PC-3 (cell line): Measurements from ENCODE around the gene PQBP1. TPM values are rescaled to one million over a fixed set of nuclear protein-coding genes. Genes with fewer than 3 reads are reported as not detected.
A peak's percentile ranks its signal among the peaks of the same experiment; 100 is the strongest.

Source experiments
- ATAC-seq: fragments of 200-7000 bp; cut with Tn5 transposase; 2 replicates; pipeline ENCODE4 v1.9.1; 2020; ENCODE audit warnings: mild to moderate bottlenecking, moderate library complexity
- BruUV-seq: library from RNA; stranded (reverse); fragments of 400-500 nt; replicated peaks from 2 replicates; lab custom pipeline; 2021; lab: Mats Ljungman, UMichigan
- CTCF ChIA-PET: fragments of 300-600 bp; sonication (Branson Sonifier 250); formaldehyde crosslinking; loops from one replicate; lab custom pipeline; 2022; ENCODE audit warnings: antibody characterized with exemption; lab: Charles Lee
- POLR2A ChIA-PET: fragments of 300-600 bp; sonication (Branson Sonifier 250); formaldehyde crosslinking; loops from one replicate; lab custom pipeline; 2022; ENCODE audit warnings: antibody characterized with exemption; ENCODE audit not compliant: unreplicated experiment; lab: Charles Lee
- DNase-seq: peaks from one replicate; pipeline ENCODE4 v3.0.0-alpha.2; 2015
- H2AFZ ChIP-seq: fragments of 300-600 bp; sonication (generic); 2 replicates; pipeline ENCODE4 v1.6.0; 2016; ENCODE audit warnings: antibody characterized with exemption, low read length
- H3F3A ChIP-seq: fragments of 300-600 bp; sonication (generic); one replicate; pipeline ENCODE4 v1.6.0; 2017; ENCODE audit warnings: antibody characterized with exemption, low read length, control low read depth, mild to moderate bottlenecking; ENCODE audit not compliant: unreplicated experiment
- H3K27ac ChIP-seq: fragments of 300-600 bp; sonication (generic); 2 replicates; pipeline ENCODE4 v1.5.1; 2016; ENCODE audit warnings: mild to moderate bottlenecking, low read length
- H3K27me3 ChIP-seq: fragments of 300-600 bp; sonication (generic); 2 replicates; pipeline ENCODE4 v1.6.1; 2016; ENCODE audit warnings: low read length, mixed read lengths
- H3K36me3 ChIP-seq: fragments of 300-600 bp; sonication (generic); 2 replicates; pipeline ENCODE4 v1.6.1; 2016; ENCODE audit warnings: low read depth, mixed run types, low read length, mixed read lengths
- H3K4me1 ChIP-seq: fragments of 300-600 bp; sonication (generic); 2 replicates; pipeline ENCODE4 v1.5.1; 2016; ENCODE audit warnings: low read length; ENCODE audit not compliant: insufficient read depth
- H3K4me2 ChIP-seq: fragments of 300-600 bp; sonication (generic); 2 replicates; pipeline ENCODE4 v1.6.0; 2016; ENCODE audit warnings: low read length
- H3K4me3 ChIP-seq: fragments of 300-600 bp; sonication (generic); 2 replicates; pipeline ENCODE4 v1.5.1; 2016; ENCODE audit warnings: mild to moderate bottlenecking, low read length, mixed read lengths
- H3K79me2 ChIP-seq: fragments of 300-600 bp; sonication (generic); 2 replicates; pipeline ENCODE4 v1.6.1; 2017; ENCODE audit warnings: low read length, mixed read lengths
- H3K9ac ChIP-seq: fragments of 300-600 bp; sonication (generic); 2 replicates; pipeline ENCODE4 v1.6.0; 2016; ENCODE audit warnings: mild to moderate bottlenecking, low read length
- H3K9me2 ChIP-seq: fragments of 300-600 bp; sonication (generic); replicated peaks from 2 replicates; pipeline ENCODE4 v1.6.1; 2016; ENCODE audit warnings: mixed run types, low read length, mixed read lengths
- H3K9me3 ChIP-seq: fragments of 300-600 bp; sonication (generic); 2 replicates; pipeline ENCODE4 v1.6.1; 2016; ENCODE audit warnings: low read length, mixed read lengths
- H4K20me1 ChIP-seq: fragments of 300-600 bp; sonication (generic); 2 replicates; pipeline ENCODE4 v1.6.1; 2016; ENCODE audit warnings: low read length, mixed read lengths
- CTCF ChIP-seq: fragments of 300-600 bp; sonication (generic); conservative IDR thresholded peaks from 2 replicates; pipeline ENCODE4 v1.5.1; 2017; ENCODE audit warnings: antibody characterized with exemption, low read depth, mild to moderate bottlenecking, low read length
- EZH2 ChIP-seq: fragments of 300-600 bp; sonication (generic); IDR thresholded peaks from one replicate; pipeline ENCODE4 v1.6.1; 2017; ENCODE audit warnings: antibody characterized with exemption, mild to moderate bottlenecking, low read length; ENCODE audit not compliant: unreplicated experiment
- EZH2phosphoT487 ChIP-seq: fragments of 300-600 bp; sonication (generic); IDR thresholded peaks from 2 replicates; pipeline ENCODE4 v1.6.1; 2018; ENCODE audit warnings: mild to moderate bottlenecking, antibody characterized with exemption, low read length, borderline replicate concordance
- intact Hi-C: fragments of 100-400 bp; cut with micrococcal nuclease; formaldehyde crosslinking; loops from 2 replicates; pipeline ENCODE4 v1.9.0; 2023
- total RNA-seq: library from RNA; depleted of rRNA; stranded (reverse); fragments of >200 nt; gene quantifications from 2 replicates; pipeline ENCODE4 v1.2.3, GENCODE V29; 2014

PQBP1 gene
- total RNA-seq, 1 experiment from 2014 or later, result 189 TPM

- peaks cover 60% of the 10 kb centered on the region for H3K79me2 ChIP-seq
- no peaks in the 10 kb centered on the region for H3K27me3 ChIP-seq
- CTCF ChIA-PET, result no interaction called here
- peak overlapping the region; percentile 91 for H2AFZ ChIP-seq
- H3K9ac ChIP-seq, result peak overlapping the region; percentile 98
- POLR2A ChIA-PET, result no interaction called here
- H3K4me3 ChIP-seq, result peak overlapping the region; percentile 92
- H3K27ac ChIP-seq, result peak overlapping the region; percentile 91
- no peaks in the 10 kb centered on the region for H3K9me2 ChIP-seq
- no peak for DNase-seq
- peaks cover 21% of the 10 kb centered on the region for H3K4me1 ChIP-seq
- H4K20me1 ChIP-seq, result no peaks in the 10 kb centered on the region
- H3K4me2 ChIP-seq, result peak overlapping the region; percentile 93
- no peaks in the 10 kb centered on the region for H3F3A ChIP-seq
- H3K9me3 ChIP-seq, result no peaks in the 10 kb centered on the region
- H3K36me3 ChIP-seq, result peaks cover under 1% of the 10 kb centered on the region; the same call in 1 of the 2 replicates
- no peak for ATAC-seq
- intact Hi-C loops, result loop anchor here (2.0 to 5.0 kb wide), 2 partner anchors 14 to 146 kb away; partner anchors contain the start of genes SLC35A2 and TFE3
- TF ChIP-seq EZH2phosphoT487 (no peak), CTCF (no peak), EZH2 (no peak)
- no TSS peak for BruUV-seq
These were observed 1.1 kb upstream of the PQBP1 start for GRCh38 chrX:48896611-48897011.

GRCh38 chrX:48897157-48897624, 539 bp upstream of the PQBP1 start:
- peak; percentile 48 for ATAC-seq
- ChIA-PET POLR2A (interaction anchor here (0.7 to 1.4 kb wide), 3 partner anchors 15 to 323 kb away, joined by 3 to 9 read pairs (median 8); partner anchors contain the start of genes HDAC6, RBM3 and SLC35A2), CTCF (no interaction called here)
- peak overlapping the region; percentile 92 for H3K4me3 ChIP-seq
- peaks cover 60% of the 10 kb centered on the region for H3K79me2 ChIP-seq
- DNase-seq, result peak; percentile 78
- peak overlapping the region; percentile 98 for H3K9ac ChIP-seq
- H2AFZ ChIP-seq, result peak overlapping the region; percentile 91
- TF ChIP-seq CTCF, result no peak
- TF ChIP-seq EZH2, result no peak
- peak overlapping the region; percentile 93 for H3K4me2 ChIP-seq
- H3K4me1 ChIP-seq, result peaks cover 17% of the 10 kb centered on the region
- BruUV-seq, result TSS peak; percentile 48
- H4K20me1 ChIP-seq, result no peaks in the 10 kb centered on the region
- no peaks in the 10 kb centered on the region for H3K27me3 ChIP-seq
- intact Hi-C loops, result loop anchor here (2.0 to 5.0 kb wide), 2 partner anchors 14 to 145 kb away; partner anchors contain the start of genes SLC35A2 and TFE3
- H3K9me3 ChIP-seq, result no peaks in the 10 kb centered on the region
- H3K9me2 ChIP-seq, result no peaks in the 10 kb centered on the region
- no peaks in the 10 kb centered on the region for H3F3A ChIP-seq
- peak overlapping the region; percentile 91 for H3K27ac ChIP-seq
- H3K36me3 ChIP-seq, result peaks cover 6% of the 10 kb centered on the region

GRCh38 chrX:48899078-48899410, 1.3 kb downstream of the PQBP1 start:
- no peak for ATAC-seq
- peak overlapping the region; percentile 92 for H3K4me3 ChIP-seq
- CTCF ChIA-PET, result no interaction called here
- no peaks in the 10 kb centered on the region for H3K9me2 ChIP-seq
- no peaks in the 10 kb centered on the region for H3K9me3 ChIP-seq
- H3K4me1 ChIP-seq, result peaks cover 17% of the 10 kb centered on the region
- H3K9ac ChIP-seq, result peak overlapping the region; percentile 98
- TF ChIP-seq CTCF (no peak), EZH2 (no peak), EZH2phosphoT487 (no peak)
- DNase-seq, result no peak
- H3K27ac ChIP-seq, result no peak overlapping the region
- no peaks in the 10 kb centered on the region for H3F3A ChIP-seq
- H3K27me3 ChIP-seq, result no peaks in the 10 kb centered on the region
- no TSS peak for BruUV-seq
- peaks cover 6% of the 10 kb centered on the region for H3K36me3 ChIP-seq
- peak overlapping the region; percentile 93 for H3K4me2 ChIP-seq
- peaks cover 60% of the 10 kb centered on the region for H3K79me2 ChIP-seq
- POLR2A ChIA-PET, result no interaction called here
- no peak overlapping the region for H2AFZ ChIP-seq
- H4K20me1 ChIP-seq, result no peaks in the 10 kb centered on the region
- intact Hi-C loops, result loop anchor here (5.0 kb wide), 1 partner anchor 143 kb away; the partner anchor contains the start of gene TFE3
